ENCODE measurements around the gene PRKAR1B.

The PRKAR1B gene

GRCh38 chr7:513521-514166 lies 213.4 kb downstream of the PRKAR1B start:
- H3K36me3 ChIP-seq (ENCODE audit: control insufficient read depth in 2 of 2, insufficient read depth in 1 of 2, low read length in 2 of 2), result peaks cover 4 to 13% of the 10 kb centered on the region in 2 experiments; a peak in 2 of 3 replicates
- ChIA-PET CTCF (interaction anchor here (0.7 to 1.0 kb wide), 2 partner anchors 192 to 552 kb away, joined by 3 to 4 read pairs; no protein-coding TSS in a partner anchor), POLR2A (no interaction called here)
- H3K4me3 ChIP-seq (ENCODE audit: low read depth, low read length), result no peak overlapping the region
- TF ChIP-seq ZNF548 (tag by site-specific recombination; IDR thresholded peaks at IDR 0.05) (no peak), ZNF658 (tag by site-specific recombination; IDR thresholded peaks at IDR 0.05) (no peak)
- no peaks in the 10 kb centered on the region for H3K4me1 ChIP-seq (ENCODE audit: control insufficient read depth, insufficient read depth, low read length)
- no peaks in the 10 kb centered on the region for H3K9me3 ChIP-seq (ENCODE audit: control insufficient read depth, insufficient read depth, low read depth, low read length)
- H3K27ac ChIP-seq (ENCODE audit: extremely low read depth, low read depth, low read length), result no peak overlapping the region

- TF ChIP-seq ZNF561 (tag by site-specific recombination; IDR thresholded peaks at IDR 0.05; ENCODE audit: borderline replicate concordance), result no peak
- peak; percentile 26; the same call in 1 of the 2 replicates for TF ChIP-seq ZBTB8A (tag by site-specific recombination; IDR thresholded peaks at IDR 0.05)
- H3K27ac ChIP-seq (ENCODE audit: extremely low read depth, low read depth, low read length), result no peak overlapping the region
- CTCF ChIA-PET, result interaction anchor here (1.0 kb wide), 1 partner anchor 191 kb away, joined by 3 read pairs; no protein-coding TSS in a partner anchor
- no peak overlapping the region for H3K4me3 ChIP-seq (ENCODE audit: low read depth, low read length)
- H3K4me1 ChIP-seq (ENCODE audit: control insufficient read depth, insufficient read depth, low read length), result no peaks in the 10 kb centered on the region
- H3K9me3 ChIP-seq (ENCODE audit: control insufficient read depth, insufficient read depth, low read depth, low read length), result no peaks in the 10 kb centered on the region
- POLR2A ChIA-PET, result no interaction called here
- H3K36me3 ChIP-seq (ENCODE audit: control insufficient read depth in 2 of 2, insufficient read depth in 1 of 2, low read length in 2 of 2), result peaks cover 4 to 14% of the 10 kb centered on the region in 2 experiments; a peak in 2 of 3 replicates
These were observed 214.4 kb downstream of the PRKAR1B start for GRCh38 chr7:512541-513311.

- no peak for TF ChIP-seq ZNF529 (tag by site-specific recombination; IDR thresholded peaks at IDR 0.05; ENCODE audit: insufficient replicate concordance)
- no peak for TF ChIP-seq ZSCAN18 (tag by site-specific recombination; IDR thresholded peaks at IDR 0.05)
- no peak for TF ChIP-seq ZFP37 (tag by site-specific recombination; IDR thresholded peaks at IDR 0.05)
- no peak for TF ChIP-seq ZNF501 (tag by site-specific recombination; IDR thresholded peaks at IDR 0.05)
- no peak for TF ChIP-seq KLF7 (tag by site-specific recombination; IDR thresholded peaks at IDR 0.05; ENCODE audit: borderline replicate concordance)
- TF ChIP-seq ZNF24 (tag by site-specific recombination; IDR thresholded peaks at IDR 0.05), result no peak
- TF ChIP-seq ZNF239 (tag by site-specific recombination; IDR thresholded peaks at IDR 0.05), result no peak
- no peak for TF ChIP-seq ZNF555 (tag by site-specific recombination; conservative IDR thresholded peaks at IDR 0.05)
- TF ChIP-seq ZNF843 (tag by site-specific recombination; IDR thresholded peaks at IDR 0.05), result no peak
- no peak for TF ChIP-seq AEBP2 (tag by site-specific recombination; IDR thresholded peaks at IDR 0.05; ENCODE audit: borderline replicate concordance)
- TF ChIP-seq MEIS1 (CRISPR knock-in tag; IDR thresholded peaks at IDR 0.05; ENCODE audit: borderline replicate concordance), result no peak
- TF ChIP-seq YY2 (tag by site-specific recombination; IDR thresholded peaks at IDR 0.05), result no peak
- no peak for TF ChIP-seq PRDM4 (tag by site-specific recombination; IDR thresholded peaks at IDR 0.05)
- no peak for TF ChIP-seq REPIN1 (tag by site-specific recombination; IDR thresholded peaks at IDR 0.05; ENCODE audit: low read depth)
- no peak for TF ChIP-seq ZNF621 (tag by site-specific recombination; IDR thresholded peaks at IDR 0.05)
- H3K4me3 ChIP-seq (ENCODE audit: low read depth, low read length), result no peak overlapping the region
- no peaks in the 10 kb centered on the region for H3K4me1 ChIP-seq (ENCODE audit: control insufficient read depth, insufficient read depth, low read length)
- H3K27ac ChIP-seq (ENCODE audit: extremely low read depth, low read depth, low read length), result no peak overlapping the region
- POLR2A ChIA-PET, result no interaction called here
- CTCF ChIA-PET, result no interaction called here
- no peaks in the 10 kb centered on the region for H3K9me3 ChIP-seq (ENCODE audit: control insufficient read depth, insufficient read depth, low read depth, low read length)
- H3K36me3 ChIP-seq (ENCODE audit: control insufficient read depth in 2 of 2, insufficient read depth in 1 of 2, low read length in 2 of 2), result peaks cover 4 to 14% of the 10 kb centered on the region in 2 experiments; a peak in 2 of 3 replicates
These were observed 215.0 kb downstream of the PRKAR1B start for GRCh38 chr7:512146-512510.
